Calu3 (cell line): ENCODE results near the gene FEM1B. TPM values are rescaled to one million over a fixed set of nuclear protein-coding genes. Genes with fewer than 3 reads are reported as not detected.
A peak's percentile ranks its signal among the peaks of the same experiment; 100 is the strongest.

Source experiments
- Bru-seq: library from RNA; stranded (reverse); fragments of 400-500 nt; gene quantifications from one replicate; lab custom pipeline; 2021; lab: Mats Ljungman, UMichigan
- BruChase-seq, 2 experiments: library from RNA; stranded (reverse); fragments of 400-500 nt; gene quantifications; one replicate each; lab custom pipeline; 2021; lab: Mats Ljungman, UMichigan
- BruUV-seq: library from RNA; stranded (reverse); fragments of 400-500 nt; replicated peaks from 2 replicates; lab custom pipeline; 2021; lab: Mats Ljungman, UMichigan
- CTCF ChIA-PET: fragments of 300-600 bp; sonication (Branson Sonifier 250); formaldehyde crosslinking; loops from one replicate; lab custom pipeline; 2022; ENCODE audit warnings: antibody characterized with exemption; lab: Charles Lee
- DNase-seq: peaks from one replicate; pipeline ENCODE4 v3.0.0; 2022
- H3K27ac Mint-ChIP-seq: one replicate; pipeline ENCODE4 v1.8.0; 2022; ENCODE audit warnings: mixed read lengths; ENCODE audit not compliant: unreplicated experiment
- H3K27me3 Mint-ChIP-seq: one replicate; pipeline ENCODE4 v1.8.0; 2022; ENCODE audit warnings: mixed read lengths; ENCODE audit not compliant: unreplicated experiment
- H3K36me3 Mint-ChIP-seq: one replicate; pipeline ENCODE4 v1.8.0; 2022; ENCODE audit warnings: mild to moderate bottlenecking, moderate library complexity, mixed read lengths; ENCODE audit not compliant: insufficient read depth, unreplicated experiment
- H3K4me1 Mint-ChIP-seq: one replicate; pipeline ENCODE4 v1.8.0; 2022; ENCODE audit warnings: mild to moderate bottlenecking, low read depth, mixed read lengths; ENCODE audit not compliant: unreplicated experiment
- H3K4me3 Mint-ChIP-seq: one replicate; pipeline ENCODE4 v1.8.0; 2022; ENCODE audit warnings: mild to moderate bottlenecking, low read depth, moderate library complexity, mixed read lengths; ENCODE audit not compliant: unreplicated experiment
- H3K9me3 Mint-ChIP-seq: one replicate; pipeline ENCODE4 v1.8.0; 2022; ENCODE audit warnings: low read depth, mixed read lengths; ENCODE audit not compliant: unreplicated experiment
- CTCF ChIP-seq: fragments of 200-600 bp; IDR thresholded peaks from one replicate; pipeline ENCODE4 v1.8.0; 2022; ENCODE audit warnings: antibody characterized with exemption; ENCODE audit not compliant: unreplicated experiment
- intact Hi-C: fragments of 100-400 bp; cut with micrococcal nuclease; formaldehyde crosslinking; loops from one replicate; pipeline ENCODE4 v1.10.0; 2022; ENCODE audit not compliant: unreplicated experiment
- long read RNA-seq: library from polyadenylated mRNA; stranded (forward); transcript quantifications from one replicate; pipeline ENCODE4 v2.0.0, GENCODE V29; 2022
- total RNA-seq: library from RNA; stranded (reverse); gene quantifications from 2 replicates; pipeline ENCODE4 v1.2.3, GENCODE V29; 2022

The FEM1B gene
- total RNA-seq (41.4 and 53.3 TPM in 2 replicates), Bru-seq, nascent RNA (percentile 95 among the genes with signal in this experiment), BruChase-seq, experiment 1, labeled RNA remaining after a 6-hour chase (percentile 92 among the genes with signal in this experiment), BruChase-seq, experiment 2, labeled RNA remaining after a 2-hour chase (percentile 98 among the genes with signal in this experiment)
- long read RNA-seq, full-length matches to known transcripts, result 8 of 12 reads
- long read RNA-seq, partial matches to known transcripts, result 0 of 12 reads
- long read RNA-seq, other reads (novel, unspliced or antisense), result 4 of 12 reads

- intact Hi-C loops, result no loop called here
- no peaks in the 10 kb centered on the region for H3K9me3 Mint-ChIP-seq
- BruUV-seq, result no TSS peak
- peaks cover 70% of the 10 kb centered on the region for H3K4me1 Mint-ChIP-seq
- no peaks in the 10 kb centered on the region for H3K27me3 Mint-ChIP-seq
- TF ChIP-seq CTCF, result no peak
- H3K36me3 Mint-ChIP-seq, result peaks cover 42% of the 10 kb centered on the region
- peak within 1 kb of the TSS; percentile 96 for H3K27ac Mint-ChIP-seq
- DNase-seq, result peak; percentile 93
- CTCF ChIA-PET, result interaction anchor here (1.2 to 1.8 kb wide), 4 partner anchors 14 to 29 kb away, joined by 3 to 15 read pairs (median 4); no protein-coding TSS in a partner anchor
- peak within 1 kb of the TSS; percentile 98 for H3K4me3 Mint-ChIP-seq
Observed at GRCh38 chr15:68277603-68278344, at the start of gene FEM1B. TSS of gene FEM1B (plus strand) at chr15:68277745. CDS start at chr15:68278418, 673 bp downstream.

- no peak for DNase-seq
- CTCF ChIA-PET, result interaction anchor here (1.2 kb wide), 2 partner anchors 23 to 78 kb away, joined by 3 to 4 read pairs; partner anchors contain the start of gene CALML4
- Mint-ChIP-seq H3K27ac (peak overlapping the region; percentile 65), H3K4me1 (peaks cover 29% of the 10 kb centered on the region), H3K27me3 (peaks cover 10% of the 10 kb centered on the region), H3K4me3 (peak overlapping the region; percentile 93), H3K36me3 (peaks cover 34% of the 10 kb centered on the region), H3K9me3 (no peaks in the 10 kb centered on the region)
- BruUV-seq, result no TSS peak
- intact Hi-C loops, result no loop called here
- TF ChIP-seq CTCF, result no peak
Observed at GRCh38 chr15:68228143-68228970, 49.2 kb upstream of the FEM1B start.

GRCh38 chr15:68228971-68229385, 48.6 kb upstream of the FEM1B start:
- peak overlapping the region; percentile 65 for H3K27ac Mint-ChIP-seq
- no peak for TF ChIP-seq CTCF
- no peaks in the 10 kb centered on the region for H3K9me3 Mint-ChIP-seq
- peaks cover 10% of the 10 kb centered on the region for H3K27me3 Mint-ChIP-seq
- peaks cover 29% of the 10 kb centered on the region for H3K4me1 Mint-ChIP-seq
- intact Hi-C loops, result no loop called here
- peak overlapping the region; percentile 93 for H3K4me3 Mint-ChIP-seq
- CTCF ChIA-PET, result interaction anchor here (1.2 to 2.0 kb wide), 2 partner anchors 24 to 78 kb away, joined by 3 to 10 read pairs; no protein-coding TSS in a partner anchor
- H3K36me3 Mint-ChIP-seq, result peaks cover 34% of the 10 kb centered on the region
- no peak for DNase-seq
- BruUV-seq, result no TSS peak
